H1 (cell line): ENCODE data around the gene TEX29. TPM values are rescaled to one million over a fixed set of nuclear protein-coding genes. Genes with fewer than 3 reads are reported as not detected.

Experiments used
- CTCF ChIA-PET: fragments of 300-600 bp; sonication (Branson Sonifier 250); formaldehyde crosslinking; loops from one replicate; lab custom pipeline; 2021; ENCODE audit not compliant: partially characterized antibody; lab: Charles Lee
- POLR2A ChIA-PET: fragments of 300-600 bp; sonication (Branson Sonifier 250); formaldehyde crosslinking; loops from one replicate; lab custom pipeline; 2021; ENCODE audit warnings: inconsistent platforms; ENCODE audit not compliant: partially characterized antibody; lab: Charles Lee
- DNase-seq, 2 experiments: peaks; one replicate each; pipeline versions ENCODE4 v3.0.0 to v3.0.0-alpha.2; 2010 to 2022; ENCODE audit warnings: low spot score in 2 of 2, low read depth in 1 of 2, mixed read lengths in 1 of 2
- FAIRE-seq: peaks from 2 replicates; lab custom pipeline; 2011; peaks lifted over from hg19 to GRCh38; lab: Jason Lieb, UNC
- H2AFZ ChIP-seq: 2 replicates; pipeline ENCODE4 v1.8.1; 2012; ENCODE audit warnings: low read length, inconsistent platforms
- H2AK5ac ChIP-seq: 2 replicates; pipeline ENCODE4 v1.6.1; 2013; ENCODE audit warnings: low read depth, low read length
- H2BK120ac ChIP-seq: replicated peaks from 2 replicates; pipeline ENCODE3; 2013; ENCODE audit warnings: low read depth, low read length, inconsistent platforms
- H2BK12ac ChIP-seq: 2 replicates; pipeline ENCODE4 v1.6.1; 2013; ENCODE audit warnings: low read depth, low read length
- H2BK15ac ChIP-seq: 2 replicates; pipeline ENCODE4 v1.6.1; 2013; ENCODE audit warnings: low read length
- H2BK20ac ChIP-seq: 2 replicates; pipeline ENCODE4 v1.6.1; 2013; ENCODE audit warnings: low read length
- H2BK5ac ChIP-seq: 2 replicates; pipeline ENCODE4 v1.6.1; 2013; ENCODE audit warnings: low read depth, low read length
- H3K14ac ChIP-seq: 2 replicates; pipeline ENCODE4 v1.6.1; 2013; ENCODE audit warnings: inconsistent platforms; ENCODE audit not compliant: insufficient read length
- H3K18ac ChIP-seq: 2 replicates; pipeline ENCODE4 v1.6.1; 2013; ENCODE audit warnings: low read length; ENCODE audit errors: extremely low read depth
- H3K23ac ChIP-seq: 2 replicates; pipeline ENCODE4 v1.6.1; 2013; ENCODE audit warnings: inconsistent platforms; ENCODE audit not compliant: insufficient read length
- H3K23me2 ChIP-seq: 2 replicates; pipeline ENCODE4 v1.6.1; 2013; ENCODE audit warnings: low read depth, low read length
- H3K27ac ChIP-seq: 2 replicates; pipeline ENCODE4 v1.6.1; 2011; ENCODE audit warnings: low read depth, low read length, inconsistent platforms
- H3K27me3 ChIP-seq, 4 experiments: replicated peaks in 1 of 4; 1 replicate in 1 of 4; 2 replicates in 3 of 4; pipeline versions ENCODE4 v1.6.1 to v1.8.1; 2011 to 2013; ENCODE audit warnings: low read length in 3 of 4, mild to moderate bottlenecking in 3 of 4, inconsistent platforms in 2 of 4, mixed read lengths in 2 of 4, moderate library complexity in 1 of 4; ENCODE audit not compliant: control insufficient read depth in 3 of 4, insufficient read depth in 3 of 4; ENCODE audit errors: extremely low read depth in 1 of 4
- H3K36me3 ChIP-seq, 4 experiments: 2 replicates each; pipeline versions ENCODE4 v1.6.1 to v1.8.1; 2011 to 2013; ENCODE audit warnings: mild to moderate bottlenecking in 4 of 4, low read length in 3 of 4, moderate library complexity in 2 of 4, control low read depth in 1 of 4, inconsistent platforms in 1 of 4; ENCODE audit not compliant: insufficient read depth in 4 of 4, control insufficient read depth in 2 of 4
- H3K4ac ChIP-seq: replicated peaks from 2 replicates; pipeline ENCODE3; 2013; ENCODE audit warnings: low read length, low read depth, mixed read lengths, inconsistent platforms; ENCODE audit not compliant: insufficient read length
- H3K4me1 ChIP-seq, 4 experiments: replicated peaks in 1 of 4; 1 replicate in 1 of 4; 2 replicates in 3 of 4; pipeline versions ENCODE4 v1.6.1 to v1.8.1; 2011 to 2013; ENCODE audit warnings: low read length in 3 of 4, inconsistent platforms in 2 of 4, mixed read lengths in 1 of 4; ENCODE audit not compliant: insufficient read depth in 4 of 4, control insufficient read depth in 3 of 4
- H3K4me2 ChIP-seq, 2 experiments: 2 replicates each; pipeline versions ENCODE4 v1.6.1 to v1.8.1; 2011 to 2013; ENCODE audit warnings: low read depth in 2 of 2, low read length in 2 of 2, control low read depth in 1 of 2, inconsistent platforms in 1 of 2, mild to moderate bottlenecking in 1 of 2; ENCODE audit not compliant: insufficient read depth in 1 of 2
- H3K4me3 ChIP-seq, 4 experiments: fragments of 200-600, 300-600 bp in 1 of 4; sonication (generic), shearing (Covaris generic), sonication (Bioruptor Twin) in 1 of 4; 2 replicates each; pipeline versions ENCODE4 v1.5.1 to v1.8.1; 2011 to 2016; ENCODE audit warnings: low read length in 4 of 4, low read depth in 3 of 4, control low read depth in 2 of 4, inconsistent platforms in 2 of 4, mild to moderate bottlenecking in 2 of 4, mixed read lengths in 1 of 4, moderate library complexity in 1 of 4; ENCODE audit not compliant: insufficient read depth in 2 of 4; ENCODE audit errors: extremely low read depth in 1 of 4
- H3K56ac ChIP-seq: replicated peaks from 2 replicates; pipeline ENCODE3; 2013; ENCODE audit warnings: low read depth, mild to moderate bottlenecking, mixed read lengths, low read length, inconsistent platforms; ENCODE audit not compliant: insufficient read length
- H3K79me1 ChIP-seq: 2 replicates; pipeline ENCODE4 v1.6.1; 2013; ENCODE audit warnings: low read depth, low read length, control low read depth
- H3K79me2 ChIP-seq, 2 experiments: 2 replicates each; pipeline versions ENCODE4 v1.6.1 to v1.8.1; 2012 to 2013; ENCODE audit warnings: low read length in 2 of 2, mild to moderate bottlenecking in 2 of 2, inconsistent platforms in 1 of 2; ENCODE audit not compliant: insufficient read depth in 2 of 2, control insufficient read depth in 1 of 2
- H3K9ac ChIP-seq, 4 experiments: replicated peaks in 1 of 4; 1 replicate in 1 of 4; 2 replicates in 3 of 4; pipeline versions ENCODE4 v1.6.1 to v1.8.1; 2011 to 2013; ENCODE audit warnings: low read depth in 3 of 4, low read length in 3 of 4, control low read depth in 2 of 4, mild to moderate bottlenecking in 2 of 4, moderate library complexity in 2 of 4, inconsistent platforms in 1 of 4; ENCODE audit errors: extremely low read depth in 1 of 4
- H3K9me3 ChIP-seq, 2 experiments: 2 replicates each; pipeline versions ENCODE4 v1.6.1 to v1.8.1; 2012 to 2013; ENCODE audit warnings: mild to moderate bottlenecking in 2 of 2, moderate library complexity in 2 of 2, control low read depth in 1 of 2, inconsistent platforms in 1 of 2, low read depth in 1 of 2, low read length in 1 of 2, mixed read lengths in 1 of 2; ENCODE audit not compliant: insufficient read depth in 2 of 2
- H4K20me1 ChIP-seq, 2 experiments: replicated peaks in 1 of 2; 2 replicates each; pipeline versions ENCODE3 to v1.8.1; 2011 to 2013; ENCODE audit warnings: inconsistent platforms in 2 of 2, low read length in 2 of 2, mild to moderate bottlenecking in 1 of 2; ENCODE audit not compliant: insufficient read depth in 2 of 2, control insufficient read depth in 1 of 2
- H4K5ac ChIP-seq: 2 replicates; pipeline ENCODE4 v1.6.1; 2013; ENCODE audit warnings: low read length, low read depth, mixed read lengths, inconsistent platforms; ENCODE audit not compliant: insufficient read length
- H4K8ac ChIP-seq: 2 replicates; pipeline ENCODE4 v1.8.0; 2013; ENCODE audit warnings: mild to moderate bottlenecking, moderate library complexity, low read length, inconsistent platforms; ENCODE audit not compliant: insufficient read depth; ENCODE audit errors: extremely low read depth
- H4K91ac ChIP-seq: replicated peaks from 2 replicates; pipeline ENCODE3; 2013; ENCODE audit warnings: low read length, mixed read lengths, inconsistent platforms; ENCODE audit not compliant: insufficient read length
- CBX5 ChIP-seq: fragments of 300-800, 300-1000 bp; sonication (generic); IDR thresholded peaks from 2 replicates; pipeline ENCODE4 v1.7.1; 2016; ENCODE audit warnings: antibody characterized with exemption, low read length, low read depth
- JUND ChIP-seq: IDR thresholded peaks from 2 replicates; pipeline ENCODE4 v1.6.1; 2011; ENCODE audit warnings: mild to moderate bottlenecking, improper control_type of control experiment, low read length
- RAD21 ChIP-seq, 2 experiments: IDR thresholded peaks in 1 of 2; conservative IDR thresholded peaks in 1 of 2; 2 replicates each; pipeline ENCODE4 v1.6.1; 2011; ENCODE audit warnings: low read depth in 2 of 2, low read length in 2 of 2, improper control_type of control experiment in 1 of 2, inconsistent platforms in 1 of 2, mild to moderate bottlenecking in 1 of 2, moderate library complexity in 1 of 2
- SIN3A ChIP-seq, 2 experiments: IDR thresholded peaks in 1 of 2; conservative IDR thresholded peaks in 1 of 2; 2 replicates each; pipeline ENCODE4 v1.6.1; 2011 to 2012; ENCODE audit warnings: low read length in 2 of 2, improper control_type of control experiment in 1 of 2, low read depth in 1 of 2, mild to moderate bottlenecking in 1 of 2
- SIRT6 ChIP-seq: IDR thresholded peaks from one replicate; pipeline ENCODE4 v1.7.1; 2012; ENCODE audit warnings: low read length, inconsistent platforms
- SP2 ChIP-seq: IDR thresholded peaks from 2 replicates; pipeline ENCODE4 v1.6.1; 2012; ENCODE audit warnings: mild to moderate bottlenecking, low read length, inconsistent platforms
- ZNF274 ChIP-seq: IDR thresholded peaks from 2 replicates; pipeline ENCODE4 v1.7.0; 2012; ENCODE audit warnings: low read length, borderline replicate concordance; ENCODE audit errors: extremely low read depth
- WGBS, 2 experiments: shearing (Covaris generic) in 1 of 2; methylation state at CpG; one replicate each; pipeline versions ENCODE4 v1.1.6 to v1.1.7; 2013 to 2015; ENCODE audit warnings: low lambda C conversion rate in 2 of 2, mixed read lengths in 2 of 2, inconsistent platforms in 1 of 2, low coverage in 1 of 2, missing lambda C conversion rate in 1 of 2; ENCODE audit not compliant: insufficient replicate concordance in 2 of 2, insufficient coverage in 1 of 2, insufficient read length in 1 of 2; ENCODE audit errors: extremely low coverage in 1 of 2, missing lambda C conversion rate in 1 of 2; 5-methylcytosine and 5-hydroxymethylcytosine counted together
- polyA plus RNA-seq, 7 experiments: library from polyadenylated mRNA; depleted of rRNA in 3 of 7; stranded (reverse) in 5 of 7; unstranded in 2 of 7; fragments of >200 nt in 5 of 7; fragments of 200-250 nt in 2 of 7; gene quantifications; 1 replicate in 5 of 7; 2 replicates in 1 of 7; 4 replicates in 1 of 7; pipeline versions ENCODE4 v1.2.1 to v1.2.3, GENCODE V29; 2011 to 2013; ENCODE audit warnings: missing spikeins in 2 of 7, mixed read lengths in 2 of 7
- total RNA-seq: library from RNA; stranded (reverse); fragmentation: NEBNext Ultra II Directional; extraction: Animal tissue kit (Norgen Biotek cat#: 25700); gene quantifications from 2 replicates; pipeline ENCODE4 v1.2.1, GENCODE V29; 2021

Gene TEX29
- total and polyA plus RNA-seq, 2 of the 8 experiments (the other 6 are each of a cell fraction or from before 2014, with no cell fraction given): 0.08 TPM; not detected in 1

DNA sequence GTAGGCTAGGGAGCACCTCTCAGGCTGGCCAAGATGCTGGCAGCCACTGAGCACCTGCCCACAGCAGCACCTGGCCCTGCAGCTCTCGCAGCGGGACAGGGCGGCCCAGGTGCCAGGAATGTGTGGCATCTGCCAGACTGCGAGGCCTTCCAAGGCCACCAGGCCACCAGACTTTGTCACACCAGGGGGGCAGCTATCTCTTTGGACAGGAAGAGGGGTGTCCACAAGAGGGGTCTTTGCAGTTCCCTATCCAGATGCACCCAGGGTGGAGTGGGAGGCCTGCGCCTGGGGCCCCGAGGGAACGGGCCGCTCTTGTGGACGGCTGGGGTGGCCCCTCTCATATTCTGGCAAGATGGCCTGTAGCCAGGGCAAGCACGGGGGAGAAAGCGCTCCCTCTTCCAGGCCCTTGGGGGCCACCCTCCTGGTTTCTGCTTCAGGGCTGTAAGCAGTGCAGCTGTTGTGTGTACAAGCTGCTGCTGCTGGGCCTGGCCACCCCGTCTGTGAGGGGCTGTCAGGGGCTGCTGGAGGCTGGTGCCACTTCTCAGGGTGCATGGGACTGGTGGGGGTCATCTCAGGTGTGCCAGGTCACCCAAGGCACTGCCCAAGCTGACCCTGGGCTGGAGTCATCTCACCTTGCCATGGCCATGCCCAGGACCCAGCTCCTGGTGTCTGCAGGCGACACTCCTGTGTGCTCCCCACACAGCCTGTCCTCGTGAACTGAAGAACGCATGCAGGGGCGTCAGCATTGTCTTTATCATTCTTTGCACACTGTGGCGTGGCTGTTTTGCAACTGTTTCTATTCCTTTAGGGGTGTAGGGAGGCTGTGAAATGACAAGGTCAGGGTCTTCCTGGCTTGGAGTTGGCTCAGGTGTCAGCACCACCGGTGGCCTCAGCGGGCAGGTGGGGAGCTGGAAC is 1.8 kb downstream of the TEX29 start:
- no peaks in the 10 kb centered on the region for H3K23me2 ChIP-seq
- no peak overlapping the region for H2BK120ac ChIP-seq
- no peaks in the 10 kb centered on the region for H3K9me3 ChIP-seq
- H3K36me3 ChIP-seq: no peaks in the 10 kb centered on the region
- no peak overlapping the region for H2BK20ac ChIP-seq
- no peak overlapping the region for H3K23ac ChIP-seq
- no peak overlapping the region for H4K8ac ChIP-seq
- H3K79me1 ChIP-seq: no peaks in the 10 kb centered on the region
- no peak overlapping the region for H3K56ac ChIP-seq
- 88% methylated on average over 16 of the region's 19 CpGs; no CpG with 5 or more reads in 1 of the 2 experiments for WGBS, 2 experiments
- H2BK12ac ChIP-seq: no peak overlapping the region
- H3K27me3 ChIP-seq: no peaks in the 10 kb centered on the region
- H4K5ac ChIP-seq: no peak overlapping the region
- no peak overlapping the region for H3K18ac ChIP-seq
- H3K4me2 ChIP-seq: no peak overlapping the region
- H3K4me3 ChIP-seq: no peak overlapping the region
- DNase-seq: peak in 1 of 2 experiments; percentile 39
- POLR2A ChIA-PET: no interaction called here
- CTCF ChIA-PET: interaction anchor here (0.7 kb wide), 1 partner anchor 120 kb away, joined by 3 read pairs; no protein-coding TSS in a partner anchor
- no peak overlapping the region for H4K91ac ChIP-seq
- H3K9ac ChIP-seq: no peak overlapping the region
- no peak overlapping the region for H2AK5ac ChIP-seq
- H3K4ac ChIP-seq: no peak overlapping the region
- H3K4me1 ChIP-seq: no peaks in the 10 kb centered on the region; a peak in 2 of 7 replicates
- FAIRE-seq: no peak
- no peak overlapping the region for H2AFZ ChIP-seq
- no peaks in the 10 kb centered on the region for H4K20me1 ChIP-seq
- H2BK15ac ChIP-seq: no peak overlapping the region
- no peak overlapping the region for H3K27ac ChIP-seq
- H2BK5ac ChIP-seq: no peak overlapping the region
- H3K79me2 ChIP-seq: no peaks in the 10 kb centered on the region
- H3K14ac ChIP-seq: no peak overlapping the region
- TF ChIP-seq ZNF274: no peak
- TF ChIP-seq RAD21 (IDR thresholded peaks at IDR 0.05 in 1 of 2, conservative IDR thresholded peaks at IDR 0.05 in 1 of 2; ENCODE audit: low read depth in 2 of 2, low read length in 2 of 2): no peak
- TF ChIP-seq SIRT6: no peak
- no peak for TF ChIP-seq SP2
- TF ChIP-seq CBX5: no peak
- TF ChIP-seq SIN3A (conservative IDR thresholded peaks at IDR 0.05 in 1 of 2, IDR thresholded peaks at IDR 0.05 in 1 of 2; ENCODE audit: low read depth in 1 of 2, low read length in 2 of 2): no peak
- no peak for TF ChIP-seq JUND
